HAP-1 (cell line): ENCODE measurements around the gene ZSCAN10.

Experiments used
- DNase-seq, 2 experiments: peaks; one replicate each; pipeline ENCODE4 v3.0.0-alpha.2; 2016 to 2020; ENCODE audit warnings: low spot score in 2 of 2
- H3K27me3 ChIP-seq: fragments of 250-450 bp; sonication (Bioruptor Pico); 2 replicates; pipeline ENCODE4 v1.5.1; 2020; ENCODE audit warnings: low read depth, mild to moderate bottlenecking, moderate library complexity
- H3K36me3 ChIP-seq: fragments of 250-450 bp; sonication (Bioruptor Pico); replicated peaks from 2 replicates; pipeline ENCODE4 v1.5.1; 2020; ENCODE audit warnings: mild to moderate bottlenecking
- H3K4me1 ChIP-seq: fragments of 250-450 bp; sonication (Bioruptor Pico); 2 replicates; pipeline ENCODE4 v1.5.1; 2020; ENCODE audit warnings: mild to moderate bottlenecking
- H3K4me3 ChIP-seq: fragments of 250-450 bp; sonication (Bioruptor Pico); 2 replicates; pipeline ENCODE4 v1.5.1; 2020; ENCODE audit warnings: mild to moderate bottlenecking, moderate library complexity
- H3K9me3 ChIP-seq: fragments of 250-450 bp; sonication (Bioruptor Pico); 2 replicates; pipeline ENCODE4 v1.5.1; 2020; ENCODE audit warnings: mild to moderate bottlenecking, moderate library complexity
- in situ Hi-C: fragments of 300-500 bp; cut with MboI; formaldehyde crosslinking; loops from 3 replicates; pipeline ENCODE4 v1.14.3; 2020; ENCODE audit warnings: low sequenced_read_pairs, inconsistent platforms, mixed read lengths

Gene ZSCAN10

DNA sequence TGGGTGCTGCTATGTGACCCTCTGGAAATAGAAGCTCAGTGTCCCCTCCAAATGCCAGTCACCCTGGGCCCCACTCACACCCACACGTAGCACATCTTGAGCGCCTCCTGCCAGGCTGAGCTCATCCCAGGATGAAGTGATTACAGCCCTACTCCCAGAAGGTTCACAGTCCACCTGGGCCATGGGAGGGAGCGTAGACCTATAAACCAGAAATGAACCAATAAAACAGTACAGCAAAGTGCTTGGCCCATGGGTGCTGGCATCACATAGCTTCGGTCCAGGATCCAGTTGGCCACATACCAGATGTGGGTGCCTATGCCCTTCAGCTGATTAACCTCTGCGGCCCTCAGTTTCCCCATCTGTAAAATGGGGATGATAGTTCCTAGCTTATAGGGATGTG is 60.2 kb downstream of the ZSCAN10 start:
- Histone ChIP-seq H3K36me3 (no peaks in the 10 kb centered on the region), H3K4me1 (no peaks in the 10 kb centered on the region), H3K4me3 (no peak overlapping the region), H3K27me3 (peaks cover 55% of the 10 kb centered on the region), H3K9me3 (no peaks in the 10 kb centered on the region)
- in situ Hi-C loops: no loop called here
- no peak for DNase-seq
